Measurements from ENCODE around the gene SSC4D. TPM values are rescaled to one million over a fixed set of nuclear protein-coding genes. Genes with fewer than 3 reads are reported as not detected.

SSC4D gene
- total RNA-seq, 3 donors from 2014 or later (not counting 1 experiment from before 2014, with no cell fraction given) = 0.40 TPM; not detected in 2

GRCh38 chr7:76381814-76382213 is 27.7 kb downstream of the SSC4D start:
- H3K36me3 Mint-ChIP-seq = no peaks in the 10 kb centered on the region
- no peak overlapping the region for H3K4me3 Mint-ChIP-seq
- H3K9me3 Mint-ChIP-seq = no peaks in the 10 kb centered on the region
- no peaks in the 10 kb centered on the region for H3K4me1 Mint-ChIP-seq
- H3K27me3 Mint-ChIP-seq (ENCODE audit: low read depth in 2 of 2) = no peaks in the 10 kb centered on the region
- Histone ChIP-seq H3K4me1 (ENCODE audit: control insufficient read depth, insufficient read depth, low read length) (peaks cover 17% of the 10 kb centered on the region), H3K9me3 (ENCODE audit: control insufficient read depth, insufficient read depth, low read length) (no peaks in the 10 kb centered on the region), H3K4me3 (ENCODE audit: low read length) (no peak overlapping the region), H3K36me3 (ENCODE audit: control insufficient read depth, insufficient read depth, low read length) (no peaks in the 10 kb centered on the region), H3K27me3 (ENCODE audit: control insufficient read depth, insufficient read depth, low read length) (no peaks in the 10 kb centered on the region), H3K27ac (ENCODE audit: low read length) (no peak overlapping the region)
- TF ChIP-seq CTCF (IDR thresholded peaks at IDR 0.05) = no peak
- intact Hi-C loops (cut with micrococcal nuclease) = no loop called here
- H3K27ac Mint-ChIP-seq = no peak overlapping the region
- 97% methylated on average over 6 of the region's 7 CpGs for WGBS (ENCODE audit: insufficient coverage)
- no peak for DNase-seq
- ATAC-seq = no peak

- WGBS (ENCODE audit: insufficient coverage) = 93% methylated on average over 7 of the region's 7 CpGs
- no peaks in the 10 kb centered on the region for H3K27me3 ChIP-seq (ENCODE audit: control insufficient read depth, insufficient read depth, low read length)
- Mint-ChIP-seq H3K27me3 (ENCODE audit: low read depth in 2 of 2) (no peaks in the 10 kb centered on the region), H3K9me3 (no peaks in the 10 kb centered on the region), H3K36me3 (no peaks in the 10 kb centered on the region), H3K4me3 (peak overlapping the region; percentile 77), H3K27ac (peak overlapping the region in 1 of 2 donors; percentile 79), H3K4me1 (no peaks in the 10 kb centered on the region)
- H3K4me3 ChIP-seq (ENCODE audit: low read length) = peak overlapping the region; percentile 40
- no peak for TF ChIP-seq CTCF (IDR thresholded peaks at IDR 0.05)
- H3K36me3 ChIP-seq (ENCODE audit: control insufficient read depth, insufficient read depth, low read length) = no peaks in the 10 kb centered on the region
- intact Hi-C loops (cut with micrococcal nuclease) = no loop called here
- H3K27ac ChIP-seq (ENCODE audit: low read length) = no peak overlapping the region
- no peaks in the 10 kb centered on the region for H3K9me3 ChIP-seq (ENCODE audit: control insufficient read depth, insufficient read depth, low read length)
- H3K4me1 ChIP-seq (ENCODE audit: control insufficient read depth, insufficient read depth, low read length) = peaks cover 17% of the 10 kb centered on the region
- DNase-seq (no peak), ATAC-seq (no peak)
Measured at GRCh38 chr7:76380623-76380966, 28.9 kb downstream of the SSC4D start.

DNA sequence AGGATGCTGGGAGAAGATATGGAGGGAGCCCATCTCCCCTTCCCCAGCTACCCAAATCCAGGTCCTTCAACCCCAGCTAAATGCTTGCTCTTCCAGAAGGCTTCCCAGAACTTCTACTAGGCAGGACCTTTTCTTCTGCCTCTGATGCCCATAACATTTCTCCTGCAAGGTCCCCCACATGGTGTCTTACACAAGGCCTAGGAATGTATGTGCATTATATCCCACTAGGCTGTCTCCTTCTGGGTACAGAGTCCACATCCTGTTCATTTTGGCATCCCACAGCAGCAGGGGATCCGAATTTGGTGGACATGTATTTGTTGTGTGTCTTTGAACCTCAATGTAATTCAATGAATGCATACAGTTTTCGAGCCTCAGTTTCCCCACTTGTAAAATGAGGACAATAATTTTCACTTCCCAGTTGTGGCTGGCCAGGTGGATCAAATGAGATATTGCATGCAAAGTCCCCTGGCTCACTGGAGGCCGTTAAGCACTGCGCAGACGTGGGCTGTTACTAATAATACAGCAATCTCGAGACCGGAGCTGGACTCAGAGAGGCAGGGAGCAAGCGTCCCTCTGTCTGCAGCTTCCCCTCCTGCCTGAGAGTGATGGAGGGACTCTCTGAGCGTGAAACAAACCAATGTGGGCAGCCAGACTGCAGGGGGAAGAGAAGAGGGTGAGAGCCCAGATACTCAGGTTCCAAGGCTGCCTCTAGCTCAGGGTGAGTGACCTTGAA is 32.1 kb downstream of the SSC4D start:
- Histone ChIP-seq H3K4me3 (ENCODE audit: low read length) (no peak overlapping the region), H3K4me1 (ENCODE audit: control insufficient read depth, insufficient read depth, low read length) (peaks cover 17% of the 10 kb centered on the region), H3K36me3 (ENCODE audit: control insufficient read depth, insufficient read depth, low read length) (no peaks in the 10 kb centered on the region), H3K27me3 (ENCODE audit: control insufficient read depth, insufficient read depth, low read length) (no peaks in the 10 kb centered on the region), H3K27ac (ENCODE audit: low read length) (no peak overlapping the region), H3K9me3 (ENCODE audit: control insufficient read depth, insufficient read depth, low read length) (no peaks in the 10 kb centered on the region)
- Mint-ChIP-seq H3K9me3 (no peaks in the 10 kb centered on the region), H3K4me1 (no peaks in the 10 kb centered on the region), H3K27ac (no peak overlapping the region), H3K36me3 (no peaks in the 10 kb centered on the region), H3K27me3 (ENCODE audit: low read depth in 2 of 2) (peaks cover 0 to 16% of the 10 kb centered on the region in 2 donors), H3K4me3 (no peak overlapping the region)
- DNase-seq (no peak), ATAC-seq (no peak)
- intact Hi-C loops (cut with micrococcal nuclease) = no loop called here
- no peak for TF ChIP-seq CTCF (IDR thresholded peaks at IDR 0.05)
- WGBS (ENCODE audit: insufficient coverage) = 84% methylated on average over 9 of the region's 9 CpGs

- Histone ChIP-seq H3K27me3 (ENCODE audit: control insufficient read depth, insufficient read depth, low read length) (no peaks in the 10 kb centered on the region), H3K4me3 (ENCODE audit: low read length) (no peak overlapping the region), H3K9me3 (ENCODE audit: control insufficient read depth, insufficient read depth, low read length) (no peaks in the 10 kb centered on the region), H3K27ac (ENCODE audit: low read length) (no peak overlapping the region), H3K4me1 (ENCODE audit: control insufficient read depth, insufficient read depth, low read length) (peaks cover 14% of the 10 kb centered on the region), H3K36me3 (ENCODE audit: control insufficient read depth, insufficient read depth, low read length) (no peaks in the 10 kb centered on the region)
- DNase-seq (no peak), ATAC-seq (no peak)
- no peak for TF ChIP-seq CTCF (IDR thresholded peaks at IDR 0.05)
- H3K36me3 Mint-ChIP-seq = no peaks in the 10 kb centered on the region
- H3K9me3 Mint-ChIP-seq = no peaks in the 10 kb centered on the region
- 95% methylated on average over 9 of the region's 9 CpGs for WGBS (ENCODE audit: insufficient coverage)
- intact Hi-C loops (cut with micrococcal nuclease) = no loop called here
- no peak overlapping the region for H3K4me3 Mint-ChIP-seq
- no peak overlapping the region for H3K27ac Mint-ChIP-seq
- no peaks in the 10 kb centered on the region for H3K4me1 Mint-ChIP-seq
- peaks cover 0 to 16% of the 10 kb centered on the region in 2 donors for H3K27me3 Mint-ChIP-seq (ENCODE audit: low read depth in 2 of 2)
Measured at GRCh38 chr7:76375251-76375650, 34.2 kb downstream of the SSC4D start.

Data from natural killer cell (primary cell).